Coronary artery (tissue), 2 donors: ENCODE data around the gene SUMO2.
"Not testable (repeated sequence)": the region's sequence is repeated elsewhere in the genome, so short reads cannot be mapped to it uniquely, and the experiment has no call there.

Experiments
- DNase-seq: peaks from one replicate; pipeline ENCODE4 v3.0.0-alpha.2; 2017; ENCODE audit warnings: low spot score
- H3K27ac ChIP-seq, 2 donors: fragments of 200-600 bp; sonication (generic); one replicate each; pipeline ENCODE4 v1.5.1; 2016 to 2019
- H3K4me3 ChIP-seq: fragments of 200-600 bp; sonication (generic); 2 replicates; pipeline ENCODE4 v1.5.1; 2016; ENCODE audit warnings: mild to moderate bottlenecking, moderate library complexity
- CTCF ChIP-seq: fragments of 200-600 bp; sonication (generic); IDR thresholded peaks from one replicate; pipeline ENCODE4 v1.5.1; 2019; ENCODE audit warnings: antibody characterized with exemption

SUMO2 gene

GRCh38 chr17:75168998-75169397, 13.8 kb downstream of the SUMO2 start:
- H3K27ac ChIP-seq: no peak overlapping the region
- H3K4me3 ChIP-seq: no peak overlapping the region
- no peak for TF ChIP-seq CTCF
- DNase-seq: no peak

- not testable (repeated sequence) for DNase-seq, H3K27ac ChIP-seq, H3K4me3 ChIP-seq
Observed at GRCh38 chr17:75164606-75165005, 18.2 kb downstream of the SUMO2 start.

- Histone ChIP-seq H3K4me3 (no peak overlapping the region), H3K27ac (no peak overlapping the region)
- DNase-seq: no peak
- no peak for TF ChIP-seq CTCF
Observed at GRCh38 chr17:75163074-75163473, 19.7 kb downstream of the SUMO2 start.

DNA sequence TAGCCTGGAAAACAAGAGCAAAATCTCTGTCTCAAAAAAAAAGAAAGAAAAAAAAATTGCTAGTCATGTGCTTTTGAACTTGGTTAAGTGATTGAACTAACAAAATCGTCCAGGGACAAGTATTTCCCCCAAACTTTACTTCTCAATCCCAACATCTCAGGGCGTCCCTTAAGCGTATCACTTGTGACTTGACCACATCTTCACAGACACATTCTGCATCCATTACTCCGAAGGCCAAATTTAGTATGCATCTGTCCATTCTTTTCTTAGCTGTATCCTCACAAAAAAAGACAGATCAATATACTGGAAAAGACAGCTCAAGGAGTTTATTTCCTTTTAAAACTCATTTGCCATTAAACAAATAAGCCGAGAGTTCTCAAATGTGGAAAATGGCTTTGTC, 22.5 kb downstream of the SUMO2 start:
- no peak for DNase-seq
- H3K27ac ChIP-seq: no peak overlapping the region
- H3K4me3 ChIP-seq: no peak overlapping the region
- no peak for TF ChIP-seq CTCF

DNA sequence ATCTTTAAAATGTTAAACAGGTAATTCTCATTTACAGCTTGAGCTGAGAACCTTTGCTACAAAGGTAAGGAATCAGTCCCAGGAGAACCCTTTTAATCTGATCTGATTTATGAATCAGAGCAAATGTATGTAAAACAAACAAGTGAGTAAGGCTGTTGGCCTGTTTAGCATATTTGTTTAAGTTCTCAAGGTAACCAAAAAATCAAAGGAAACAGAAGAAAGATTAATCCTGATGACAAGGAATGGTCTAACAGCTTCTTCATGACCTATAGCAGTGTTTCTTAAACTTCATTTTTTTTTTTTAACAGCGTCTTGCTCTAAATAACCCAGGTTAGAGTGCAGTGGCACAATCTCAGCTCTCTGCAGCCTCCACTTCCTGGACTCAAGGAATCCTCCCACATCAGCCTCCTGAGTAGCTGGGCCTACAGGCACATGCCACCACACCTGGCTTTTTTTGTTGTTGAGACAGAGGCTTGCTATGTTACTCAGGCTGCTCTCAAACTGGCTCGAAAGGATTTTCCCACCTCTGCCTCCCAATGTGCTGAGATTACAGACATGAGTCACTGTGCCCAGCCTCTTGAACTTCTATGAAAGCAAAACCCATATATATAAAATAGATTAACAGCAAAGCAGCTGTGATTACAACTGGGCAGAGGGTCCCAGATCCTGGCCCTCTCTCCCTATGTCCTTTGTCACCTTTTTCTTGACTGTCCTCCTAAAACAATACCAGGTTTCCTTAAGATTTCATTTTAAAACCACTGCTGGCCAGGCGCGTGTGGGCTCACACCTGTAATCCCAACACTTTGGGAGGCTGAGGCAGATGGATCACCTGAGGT, 23.3 kb downstream of the SUMO2 start:
- TF ChIP-seq CTCF: no peak
- Histone ChIP-seq H3K4me3 (no peak overlapping the region), H3K27ac (no peak overlapping the region)
- no peak for DNase-seq

DNA sequence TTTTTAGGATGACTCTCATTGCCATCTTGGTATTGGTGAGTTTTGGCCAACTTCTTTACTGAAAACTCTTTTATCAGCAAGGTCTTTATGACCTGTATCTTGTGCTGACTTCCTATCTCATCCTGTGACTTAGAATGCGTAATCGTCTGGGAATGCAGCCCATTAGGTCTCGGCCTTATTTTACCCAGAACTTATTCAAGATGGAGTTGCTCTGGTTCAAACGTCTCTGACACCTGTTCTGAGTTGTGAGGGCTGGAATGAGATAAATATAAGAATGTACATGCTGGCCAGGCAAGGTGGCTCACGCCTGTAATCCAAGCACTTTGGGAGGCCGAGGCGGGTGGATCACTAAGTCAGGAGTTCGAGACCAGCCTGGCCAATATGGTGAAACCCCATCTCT, 24.3 kb downstream of the SUMO2 start:
- not testable (repeated sequence) for H3K4me3 ChIP-seq, H3K27ac ChIP-seq, DNase-seq

- no peak for DNase-seq
- no peak for TF ChIP-seq CTCF
- Histone ChIP-seq H3K4me3 (peak overlapping the region; percentile 95), H3K27ac (peak overlapping the region in 1 of 2 donors; percentile 81)
Observed at GRCh38 chr17:75155191-75155601, 27.6 kb downstream of the SUMO2 start.
